Left cardiac atrium (tissue), 4 donors: Measurements from ENCODE around the gene ADRA2B. TPM values are rescaled to one million over a fixed set of nuclear protein-coding genes. Genes with fewer than 3 reads are reported as not detected.

Source experiments
- ATAC-seq, 2 donors: fragments of 200-7000 bp; cut with Tn5 transposase; one replicate each; pipeline ENCODE4 v1.9.1; 2020; ENCODE audit warnings: mild to moderate bottlenecking in 2 of 2, moderate library complexity in 2 of 2
- DNase-seq: peaks from one replicate; pipeline ENCODE4 v3.0.0-alpha.2; 2020
- intact Hi-C, 2 donors: fragments of 100-400 bp; cut with DNase I; formaldehyde crosslinking; loops; one replicate each; pipeline versions ENCODE4 v1.14.1 to v1.15.1; 2022 to 2023
- total RNA-seq, 2 donors: library from RNA; stranded (reverse); fragmentation: NEBNext Ultra II Directional; extraction: Animal tissue kit (Norgen Biotek cat#: 25700); gene quantifications; one replicate each; pipeline ENCODE4 v1.2.1, GENCODE V29; 2021
- donor health status: DM: no; HTN: yes; CAD: no.
- donor health status: DM: no; HTN: yes; CAD: no; lungs with severe emphysema.
- donor health status: DM: yes; HTN: yes; CAD: no.
- donor health status: Dilated cardiomyopathy.

The ADRA2B gene
- total RNA-seq, 2 donors from 2014 or later, result 1.6 to 2.3 TPM

DNA sequence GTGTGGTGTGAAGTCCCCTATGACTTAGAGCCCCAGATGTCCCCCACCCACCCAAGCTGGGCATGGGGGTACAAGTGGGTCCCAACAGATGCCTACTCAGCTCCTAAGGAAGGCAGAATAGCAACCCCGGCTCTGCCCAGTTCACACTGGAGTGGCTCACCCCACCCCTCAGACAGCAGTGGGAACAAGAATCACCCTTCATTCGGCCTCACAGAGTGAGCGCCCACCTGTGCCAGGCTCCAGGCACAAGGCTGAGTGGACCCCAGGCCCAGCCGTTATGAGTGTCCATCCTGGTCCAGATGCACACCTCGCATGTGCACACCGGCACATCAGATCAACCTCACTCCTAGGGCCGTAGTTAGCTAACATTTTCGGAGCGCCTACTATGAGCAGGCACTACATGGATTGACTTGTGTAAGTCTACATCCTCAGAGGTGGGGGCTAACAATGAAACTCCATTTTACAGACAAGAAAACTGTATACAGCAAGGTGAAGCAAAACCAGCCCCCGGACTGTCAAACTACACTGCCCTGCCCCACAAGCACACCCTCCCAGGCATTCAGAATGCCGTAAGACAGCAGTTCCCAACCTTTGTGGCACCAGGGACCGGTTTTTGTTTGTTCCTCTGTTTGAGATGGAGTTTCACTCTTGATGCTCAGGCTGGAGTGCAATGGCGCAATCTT is 24.7 kb upstream of the ADRA2B start:
- intact Hi-C loops, result no loop called here
- no peak for DNase-seq

DNA sequence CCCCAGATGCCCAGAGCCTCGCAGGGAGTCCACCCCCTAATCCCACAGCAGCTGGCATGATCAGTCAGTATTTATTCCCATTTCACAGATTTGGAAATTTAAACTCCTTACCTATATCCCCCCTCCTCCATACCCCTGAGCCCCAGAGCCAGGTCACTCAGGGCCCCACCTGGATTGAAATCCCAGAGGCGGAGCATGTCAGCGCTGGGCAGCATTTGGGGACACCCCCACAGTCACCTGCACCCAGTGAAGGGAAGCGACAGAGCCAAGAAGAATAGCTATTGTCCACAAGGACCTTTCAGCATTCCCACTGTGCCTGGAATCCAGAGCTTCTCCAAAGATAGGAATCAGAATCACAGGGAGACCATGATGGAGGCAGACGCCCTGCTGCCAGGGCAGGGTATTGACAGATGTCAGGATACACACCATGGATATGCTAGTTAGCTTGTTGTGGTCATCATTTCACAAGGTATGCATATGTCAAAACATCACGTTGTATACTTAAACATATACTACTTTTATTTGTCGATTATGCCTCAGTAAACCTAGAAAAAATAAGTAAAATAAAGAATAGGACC is 22.9 kb upstream of the ADRA2B start:
- intact Hi-C loops, result loop anchor here (2.0 to 10.0 kb wide), 3 partner anchors 116 to 368 kb away; partner anchors contain the start of gene NEURL3 (in 2 of the 2)
- DNase-seq (no peak), ATAC-seq (no peak)

More for the DNA sequence above, 24.7 kb upstream of the ADRA2B start:
- ATAC-seq, result no peak

DNA sequence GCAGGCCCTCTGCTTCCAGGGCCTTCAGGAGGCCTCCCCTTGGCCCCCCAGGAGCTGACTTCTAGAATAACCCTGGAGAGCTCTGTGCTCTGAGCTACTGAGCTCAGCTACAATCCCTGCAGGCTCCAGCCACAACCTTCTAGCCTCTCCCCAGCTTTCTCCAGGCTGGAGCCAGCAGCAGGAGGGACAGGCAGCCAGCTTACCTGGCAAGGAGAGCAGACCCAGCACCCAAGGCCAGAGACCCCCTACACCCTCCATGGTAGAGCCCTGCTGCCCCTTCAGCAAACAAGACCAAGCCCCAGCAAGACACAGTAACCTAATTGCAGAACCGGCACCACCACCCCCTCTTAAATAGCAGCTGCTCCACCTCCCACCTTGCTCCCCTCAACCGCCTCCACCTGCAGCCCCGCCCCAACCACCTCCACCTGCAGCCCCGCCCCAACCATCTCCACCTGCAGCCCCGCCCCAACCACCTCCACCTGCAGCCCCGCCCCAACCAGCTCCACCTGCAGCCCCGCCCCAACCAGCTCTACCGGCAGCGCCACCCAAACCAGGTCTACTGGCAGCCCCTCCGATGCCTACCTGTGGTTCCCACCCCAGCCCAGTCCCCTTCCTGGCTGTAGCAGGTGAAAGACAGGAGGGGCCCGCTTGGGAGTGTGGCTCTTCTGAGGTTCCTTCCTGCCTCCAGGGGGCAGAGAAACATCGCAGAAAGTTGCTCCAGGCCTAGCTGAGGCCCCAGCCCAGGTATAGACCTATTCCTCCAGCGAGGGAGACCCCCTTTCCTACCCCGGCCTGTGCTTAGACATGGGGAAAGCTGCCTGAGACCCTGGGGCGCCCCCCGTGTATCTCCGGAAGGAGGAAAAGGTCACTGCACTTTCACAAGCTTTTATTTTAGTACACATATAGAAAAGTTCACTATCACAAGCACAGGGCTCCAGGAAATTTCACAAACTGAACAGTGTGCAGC is 22.1 kb upstream of the ADRA2B start, which contains the start of gene ASTL:
TSS of gene ASTL (minus strand) at position 324 of the 967 bp plus-strand sequence. CDS start at position 258, 66 bp downstream.
- DNase-seq, result no peak
- intact Hi-C loops, result loop anchor here (2.0 to 10.0 kb wide), 3 partner anchors 116 to 369 kb away; partner anchors contain the start of gene NEURL3 (in 2 of the 2)
- ATAC-seq, result peak; percentile 54 to 65

DNA sequence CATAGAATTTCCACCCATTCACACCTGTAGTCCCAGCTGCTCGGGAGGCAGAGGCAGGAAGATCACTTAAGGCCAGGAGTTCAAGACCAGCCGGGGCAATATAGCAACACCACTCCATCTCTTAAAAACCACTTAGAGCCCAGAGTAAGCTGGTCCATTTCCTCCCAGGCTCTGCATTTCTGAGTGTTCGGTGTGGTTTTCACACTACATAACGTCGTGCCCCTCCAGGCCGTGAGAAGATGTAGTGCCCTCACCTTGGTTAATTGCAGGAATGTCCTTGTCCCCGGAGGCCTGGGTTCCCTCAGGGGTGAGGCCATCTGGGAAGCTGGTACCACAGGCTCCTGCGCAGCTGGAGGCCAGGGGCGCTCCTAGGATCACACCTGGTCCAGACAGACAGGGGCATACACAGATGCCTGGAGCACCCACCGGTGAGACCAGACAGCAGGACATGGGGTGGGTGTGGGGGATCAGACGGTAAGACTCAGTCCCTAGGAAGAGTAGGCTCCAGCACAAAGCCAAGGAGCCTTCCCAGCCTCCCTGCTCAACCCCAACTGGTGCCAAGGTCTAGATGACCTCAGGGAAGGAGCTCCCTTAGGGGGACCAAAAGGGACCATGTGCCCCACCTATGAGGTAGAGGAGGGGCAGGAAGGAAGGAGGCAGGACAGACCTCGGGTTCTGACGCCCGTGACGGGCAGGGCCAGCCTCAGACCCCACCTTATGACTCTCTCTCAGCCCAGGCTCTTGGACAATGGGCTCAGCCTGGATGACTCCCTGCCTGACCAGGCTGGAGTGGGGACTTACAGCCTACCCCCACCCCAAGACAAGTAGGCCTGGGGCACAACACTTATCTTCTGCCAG is 21.2 kb upstream of the ADRA2B start:
- intact Hi-C loops, result loop anchor here (2.0 to 10.0 kb wide), 3 partner anchors 117 to 370 kb away; partner anchors contain the start of gene NEURL3 (in 2 of the 2)
- DNase-seq (no peak), ATAC-seq (no peak)

DNA sequence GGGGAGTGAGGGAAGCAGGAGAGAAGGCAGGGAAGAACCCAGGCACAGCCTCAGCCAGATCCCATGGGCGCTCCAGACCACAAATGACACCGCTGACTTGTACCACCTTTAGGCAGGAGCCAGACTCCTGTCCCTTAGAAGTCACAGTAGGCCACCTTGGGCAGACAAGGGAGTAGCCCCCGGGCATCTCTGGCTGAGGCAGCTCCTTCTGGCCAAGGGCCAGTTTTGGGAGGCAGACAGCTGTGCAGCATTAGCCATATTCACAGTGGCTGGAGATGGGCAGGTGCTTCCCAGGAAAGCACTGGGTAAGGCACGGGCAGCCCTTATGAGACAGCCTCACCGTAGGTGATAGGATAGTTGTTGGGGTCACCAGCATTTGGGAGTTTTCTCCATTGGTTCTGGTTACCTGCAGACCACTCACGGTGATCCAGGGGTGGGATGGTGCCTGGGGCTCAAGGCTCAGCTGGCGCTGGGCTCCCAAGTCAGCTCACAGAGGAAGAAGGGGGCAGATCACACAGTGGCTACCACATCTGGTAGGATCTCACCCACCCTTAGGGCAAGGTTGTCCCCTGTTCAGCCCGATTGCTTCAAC is 19.9 kb upstream of the ADRA2B start:
- intact Hi-C loops, result loop anchor here (5.0 to 10.0 kb wide), 2 partner anchors 369 to 371 kb away; partner anchors contain the start of gene NEURL3 (in 2 of the 2)
- DNase-seq (no peak), ATAC-seq (no peak)

DNA sequence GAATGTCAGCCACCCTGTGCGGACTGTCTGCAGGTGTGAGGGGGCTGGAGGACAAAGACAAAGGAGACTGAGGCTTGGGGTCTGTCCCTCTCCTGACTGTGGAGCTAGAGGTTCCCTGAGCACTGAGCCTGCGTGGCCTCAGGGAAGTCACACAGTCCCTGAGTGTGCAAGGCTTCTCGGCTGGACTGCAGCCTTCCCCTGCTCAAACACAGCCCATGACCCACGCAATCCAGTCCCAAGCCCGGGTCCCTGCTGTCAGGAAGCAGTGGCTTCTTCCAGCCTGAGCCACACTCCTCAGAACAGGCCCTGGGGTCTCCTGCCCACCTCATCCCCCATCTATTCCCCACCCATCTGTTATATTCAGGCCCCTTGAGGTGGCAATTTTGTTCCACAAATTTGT is 19.2 kb upstream of the ADRA2B start:
- ATAC-seq, result no peak
- intact Hi-C loops, result loop anchor here (5.0 to 10.0 kb wide), 2 partner anchors 369 to 372 kb away; partner anchors contain the start of gene NEURL3 (in 2 of the 2)
- DNase-seq, result no peak

DNA sequence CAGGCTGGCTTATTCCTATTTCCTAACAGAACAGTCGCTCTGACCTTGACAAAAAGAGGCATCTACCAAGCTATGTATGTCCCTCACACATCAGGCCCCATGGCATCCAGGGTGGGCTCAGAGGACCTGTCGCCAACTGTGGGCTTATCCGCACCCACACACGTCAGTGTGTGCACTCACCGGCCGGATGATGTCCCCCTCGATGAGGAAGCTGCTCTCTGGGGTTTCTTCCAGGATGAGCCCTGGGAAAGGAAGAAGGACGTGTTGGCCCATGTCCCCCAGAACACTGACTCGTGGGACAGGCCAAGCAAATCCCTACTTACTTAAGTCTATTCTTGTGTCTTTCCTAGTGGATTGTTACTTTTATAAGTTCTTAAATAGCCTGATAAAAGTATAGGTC is 18.8 kb upstream of the ADRA2B start:
- DNase-seq, result no peak
- ATAC-seq, result no peak
- intact Hi-C loops, result loop anchor here (5.0 to 10.0 kb wide), 2 partner anchors 370 to 372 kb away; partner anchors contain the start of gene NEURL3 (in 2 of the 2)

DNA sequence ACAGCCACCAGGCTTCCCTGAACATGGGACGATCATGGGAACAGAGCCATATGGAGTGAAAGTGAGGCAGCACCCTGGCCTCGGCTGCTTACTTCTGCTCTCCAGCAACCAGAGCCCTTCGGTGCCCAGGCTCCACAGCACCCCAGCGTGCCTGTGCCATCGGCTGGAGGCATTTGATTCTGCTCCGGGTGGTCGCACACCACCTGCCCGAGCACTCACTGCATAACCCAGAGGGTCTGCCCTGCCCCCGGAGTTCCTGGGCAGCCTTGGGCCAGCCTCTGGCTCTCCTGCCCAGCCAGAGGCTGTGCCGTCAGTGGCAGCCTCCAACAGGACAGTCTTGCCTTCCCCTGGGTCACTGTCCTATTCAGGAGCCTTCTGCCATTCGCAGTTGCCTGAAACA is 18.1 kb upstream of the ADRA2B start:
- ATAC-seq (no peak), DNase-seq (no peak)
- intact Hi-C loops, result loop anchor here in 1 of 2 donors (10.0 kb wide), 1 partner anchor 370 kb away; the partner anchor contains the start of gene NEURL3

DNA sequence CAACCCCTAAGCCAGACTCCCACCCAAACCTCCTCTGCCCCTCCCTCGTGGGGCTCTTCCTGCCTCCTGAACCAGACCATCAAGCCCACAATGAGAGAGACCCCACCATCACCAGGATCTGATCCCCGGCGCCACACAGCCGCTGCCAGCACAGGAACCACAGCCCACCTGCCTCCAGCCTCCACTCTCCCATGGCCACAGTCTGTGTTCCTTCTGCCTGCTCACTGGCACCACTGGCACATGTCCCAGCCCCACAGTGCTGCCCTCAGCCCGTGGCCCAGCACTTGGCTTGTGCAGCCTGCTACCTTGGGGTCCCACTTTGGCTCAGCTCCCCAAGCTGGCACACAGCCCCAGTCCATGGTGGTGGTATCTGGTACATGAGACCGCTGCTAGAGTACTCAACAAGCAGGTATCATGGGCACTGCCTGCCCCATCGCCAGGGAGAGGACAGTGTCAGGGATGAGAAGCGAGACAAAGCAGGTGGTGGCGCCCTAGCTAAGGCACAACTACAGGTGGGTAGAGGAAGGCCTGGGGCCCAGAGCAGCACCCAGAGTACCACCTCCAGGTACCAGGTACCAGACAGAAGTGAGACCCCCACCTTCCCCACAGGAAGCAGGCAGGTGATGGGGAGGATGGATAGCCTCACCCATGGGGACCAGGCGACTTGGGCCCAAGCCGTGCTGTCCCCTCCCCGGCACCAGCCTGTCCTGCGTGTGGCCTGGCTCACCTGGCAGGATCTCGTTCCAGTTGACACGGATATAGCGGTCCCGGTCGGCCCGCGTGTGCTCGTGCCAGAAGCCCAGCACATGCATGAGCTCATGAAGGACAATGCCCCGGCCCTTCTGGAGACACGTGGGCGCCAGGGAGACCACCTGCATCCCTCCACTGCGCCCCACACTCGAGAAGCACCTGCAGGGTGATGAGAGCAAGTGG is 15.7 kb upstream of the ADRA2B start:
- ATAC-seq (no peak), DNase-seq (no peak)
- intact Hi-C loops, result loop anchor here in 1 of 2 donors (10.0 kb wide), 1 partner anchor 373 kb away; the partner anchor contains the start of gene NEURL3

DNA sequence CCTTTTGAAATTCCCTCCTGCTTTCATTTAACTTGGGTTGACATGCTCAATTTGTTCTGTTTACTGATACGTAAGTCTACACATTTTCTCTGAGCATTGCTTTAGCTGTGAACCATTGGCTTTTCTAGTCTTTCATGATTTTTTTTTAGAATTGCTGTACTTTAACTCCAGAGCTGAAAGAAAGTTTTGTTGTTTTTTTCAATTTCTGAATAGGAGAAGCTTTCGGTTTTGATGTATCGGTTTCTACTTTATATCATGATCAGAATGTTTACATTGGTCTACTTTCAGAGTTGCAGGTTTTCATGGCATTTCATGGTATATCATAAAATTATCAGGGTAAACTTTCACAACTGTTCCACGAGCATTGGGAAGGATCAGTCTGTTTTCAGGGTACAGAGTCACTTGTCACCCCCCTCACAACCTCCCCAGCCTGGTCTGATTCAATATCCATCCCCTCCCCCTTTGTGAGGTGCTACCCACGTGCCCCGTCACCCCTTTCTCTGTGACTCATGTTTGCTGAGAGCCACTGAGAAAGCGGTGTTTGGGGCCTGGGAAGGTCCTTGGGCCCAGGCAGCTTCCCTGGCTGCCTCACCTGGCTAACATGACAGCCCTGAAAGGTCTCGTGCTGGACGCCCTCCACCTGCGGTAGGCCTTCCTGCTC is 14.9 kb upstream of the ADRA2B start:
- DNase-seq (no peak), ATAC-seq (no peak)
- intact Hi-C loops, result loop anchor here in 1 of 2 donors (10.0 kb wide), 1 partner anchor 374 kb away; the partner anchor contains the start of gene NEURL3

DNA sequence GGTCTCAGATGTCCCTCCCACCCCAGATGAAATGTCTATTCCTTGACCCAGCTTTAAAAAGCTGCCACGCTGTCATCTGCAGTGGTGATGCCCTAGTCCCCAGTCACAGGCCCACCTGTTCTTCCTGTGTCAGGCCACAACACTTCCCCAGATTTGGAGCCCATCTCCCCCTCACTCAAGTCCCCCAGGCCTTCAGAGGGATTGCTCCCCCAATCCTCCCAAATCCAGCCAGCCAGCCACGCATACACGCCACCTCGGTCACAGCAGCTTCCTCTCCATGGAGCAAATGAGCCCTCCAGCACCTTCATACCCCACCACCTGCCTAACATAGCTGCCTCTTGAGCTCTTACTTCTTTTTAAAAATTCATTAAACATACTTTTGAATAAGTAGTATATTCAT is 14.1 kb upstream of the ADRA2B start:
- ATAC-seq (no peak), DNase-seq (no peak)
- intact Hi-C loops, result loop anchor here in 1 of 2 donors (10.0 kb wide), 1 partner anchor 374 kb away; the partner anchor contains the start of gene NEURL3

DNA sequence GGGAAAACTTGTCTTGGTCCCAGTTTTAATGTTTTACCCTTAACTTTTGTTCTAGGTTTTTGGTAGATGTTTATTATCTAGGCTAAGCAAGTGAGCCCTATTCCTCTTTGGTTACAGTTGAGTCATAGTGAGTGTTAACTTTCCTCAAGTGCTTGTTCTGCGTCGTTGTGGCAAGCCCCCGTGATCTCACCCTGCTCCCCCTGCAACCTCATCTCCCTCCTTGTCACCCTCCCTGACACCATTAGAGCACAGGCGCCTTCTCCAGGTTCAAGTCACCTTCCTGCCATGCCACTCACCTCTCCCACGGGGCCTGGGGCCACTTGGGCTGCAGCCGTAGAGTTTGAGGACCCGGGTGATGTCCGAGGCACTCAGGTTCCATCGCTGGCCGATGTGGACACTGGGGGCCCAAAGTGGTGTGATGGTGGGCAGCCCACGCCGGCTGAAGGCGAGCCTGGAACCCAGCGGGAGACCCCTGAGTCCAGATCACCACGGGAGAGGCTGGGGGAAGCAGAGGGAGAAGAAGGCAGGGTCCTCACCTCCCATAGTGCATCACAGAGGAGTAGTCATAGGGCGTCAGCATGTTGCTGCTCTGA is 13.3 kb upstream of the ADRA2B start:
- intact Hi-C loops, result loop anchor here in 1 of 2 donors (10.0 kb wide), 1 partner anchor 375 kb away; the partner anchor contains the start of gene NEURL3
- no peak for DNase-seq
- no peak for ATAC-seq

DNA sequence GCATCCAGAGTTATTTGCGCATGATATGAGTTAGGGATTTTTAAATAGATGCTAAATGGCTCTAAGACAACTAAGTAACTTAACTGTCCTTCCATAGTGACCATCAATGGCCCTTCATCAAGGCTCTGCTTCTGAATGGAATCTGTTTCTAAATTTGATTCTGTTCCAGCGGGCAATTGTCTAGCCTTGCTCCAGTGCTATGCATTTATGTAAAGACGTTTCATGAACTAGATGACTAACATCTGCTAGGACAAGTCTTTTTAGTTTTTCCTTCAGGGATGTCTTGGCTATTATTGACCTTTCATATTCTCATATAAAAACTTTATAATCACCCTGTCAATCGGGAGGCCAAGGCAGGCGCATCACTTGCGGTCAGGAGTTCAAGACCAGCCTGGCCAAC is 12.1 kb upstream of the ADRA2B start:
- no peak for ATAC-seq
- intact Hi-C loops, result no loop called here
- no peak for DNase-seq

DNA sequence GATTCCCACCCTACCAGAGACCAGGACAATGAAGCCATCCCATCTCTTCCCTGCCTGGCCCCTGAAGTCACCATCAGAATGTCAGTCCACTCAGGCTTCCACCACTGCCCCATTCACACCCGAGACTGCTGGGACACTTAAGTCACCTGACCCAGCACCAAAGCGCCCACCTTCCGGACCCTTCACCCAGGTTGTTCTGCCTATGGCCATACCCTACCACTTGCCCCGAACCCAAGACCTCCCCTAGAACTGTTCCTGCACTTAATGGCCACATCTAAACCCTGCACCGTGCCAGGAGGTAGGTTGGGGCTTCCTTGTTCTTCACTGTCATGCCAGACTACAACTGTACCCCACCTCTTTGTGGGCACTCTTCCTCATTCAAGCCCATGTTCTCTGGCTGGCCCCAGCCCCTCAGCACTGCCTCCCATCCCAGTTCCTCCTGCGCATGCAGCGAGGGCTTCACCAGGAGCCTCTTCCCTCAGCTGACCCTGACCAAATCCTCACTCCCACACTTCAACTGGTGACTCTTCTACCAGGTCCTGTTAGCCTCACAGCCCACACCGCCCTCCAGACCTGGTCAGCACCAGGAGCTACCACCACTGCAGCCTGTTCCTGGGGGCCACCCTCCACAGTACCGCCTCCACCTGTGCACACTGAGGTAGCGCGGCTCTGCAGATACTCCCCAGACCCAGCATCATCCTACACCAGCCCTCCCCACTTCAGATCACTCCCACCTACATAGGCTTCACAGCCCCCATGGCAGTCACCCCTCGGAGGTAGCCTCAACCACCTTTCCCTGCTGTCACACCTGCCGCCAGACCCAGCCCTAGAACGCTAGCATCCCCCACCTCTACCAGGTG is 8.3 kb upstream of the ADRA2B start:
- intact Hi-C loops, result no loop called here
- DNase-seq, result no peak
- no peak for ATAC-seq

DNA sequence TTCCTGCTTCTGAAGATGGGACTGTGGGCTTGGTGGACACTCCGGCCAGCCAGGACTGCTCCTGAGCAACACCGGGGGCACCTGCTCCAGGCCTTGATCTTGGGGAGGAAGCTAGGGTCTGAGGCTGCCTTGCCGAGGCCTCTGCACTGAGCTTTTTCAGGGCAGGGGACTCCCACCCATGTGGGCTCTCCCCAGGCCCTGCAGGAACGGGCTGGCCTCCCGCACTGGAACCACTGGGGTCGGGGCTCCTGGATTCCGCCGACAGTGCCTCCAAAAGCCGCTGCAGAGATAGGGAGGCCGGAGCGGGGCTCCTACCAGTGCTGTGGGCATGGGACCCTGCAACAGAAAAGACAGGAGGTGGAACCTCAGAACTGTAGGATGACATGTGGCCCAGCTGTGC is 7.6 kb upstream of the ADRA2B start:
- ATAC-seq, result no peak
- DNase-seq, result no peak
- intact Hi-C loops, result no loop called here
